ENCODE results near the gene EFEMP1. TPM values are rescaled to one million over a fixed set of nuclear protein-coding genes. Genes with fewer than 3 reads are reported as not detected.
A peak's percentile ranks its signal among the peaks of the same experiment; 100 is the strongest.

EFEMP1 gene
- total RNA-seq, 1 donor from 2014 or later, result 219 TPM

GRCh38 chr2:55862673-55863390, 60.8 kb downstream of the EFEMP1 start:
- Histone ChIP-seq H3K9me3 (no peaks in the 10 kb centered on the region), H3K27ac (peak overlapping the region; percentile 76), H3K4me1 (peaks cover 27% of the 10 kb centered on the region), H3K27me3 (ENCODE audit: low read depth) (no peaks in the 10 kb centered on the region), H3K4me3 (no peak overlapping the region), H3K36me3 (no peaks in the 10 kb centered on the region)
- intact Hi-C loops (cut with DNase I), result no loop called here
- TF ChIP-seq, protein P1, sequence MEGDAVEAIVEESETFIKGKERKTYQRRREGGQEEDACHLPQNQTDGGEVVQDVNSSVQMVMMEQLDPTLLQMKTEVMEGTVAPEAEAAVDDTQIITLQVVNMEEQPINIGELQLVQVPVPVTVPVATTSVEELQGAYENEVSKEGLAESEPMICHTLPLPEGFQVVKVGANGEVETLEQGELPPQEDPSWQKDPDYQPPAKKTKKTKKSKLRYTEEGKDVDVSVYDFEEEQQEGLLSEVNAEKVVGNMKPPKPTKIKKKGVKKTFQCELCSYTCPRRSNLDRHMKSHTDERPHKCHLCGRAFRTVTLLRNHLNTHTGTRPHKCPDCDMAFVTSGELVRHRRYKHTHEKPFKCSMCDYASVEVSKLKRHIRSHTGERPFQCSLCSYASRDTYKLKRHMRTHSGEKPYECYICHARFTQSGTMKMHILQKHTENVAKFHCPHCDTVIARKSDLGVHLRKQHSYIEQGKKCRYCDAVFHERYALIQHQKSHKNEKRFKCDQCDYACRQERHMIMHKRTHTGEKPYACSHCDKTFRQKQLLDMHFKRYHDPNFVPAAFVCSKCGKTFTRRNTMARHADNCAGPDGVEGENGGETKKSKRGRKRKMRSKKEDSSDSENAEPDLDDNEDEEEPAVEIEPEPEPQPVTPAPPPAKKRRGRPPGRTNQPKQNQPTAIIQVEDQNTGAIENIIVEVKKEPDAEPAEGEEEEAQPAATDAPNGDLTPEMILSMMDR (IDR thresholded peaks at IDR 0.05), result no peak
- DNase-seq, result no peak
- ATAC-seq, result peak; percentile 91 to 97

DNA sequence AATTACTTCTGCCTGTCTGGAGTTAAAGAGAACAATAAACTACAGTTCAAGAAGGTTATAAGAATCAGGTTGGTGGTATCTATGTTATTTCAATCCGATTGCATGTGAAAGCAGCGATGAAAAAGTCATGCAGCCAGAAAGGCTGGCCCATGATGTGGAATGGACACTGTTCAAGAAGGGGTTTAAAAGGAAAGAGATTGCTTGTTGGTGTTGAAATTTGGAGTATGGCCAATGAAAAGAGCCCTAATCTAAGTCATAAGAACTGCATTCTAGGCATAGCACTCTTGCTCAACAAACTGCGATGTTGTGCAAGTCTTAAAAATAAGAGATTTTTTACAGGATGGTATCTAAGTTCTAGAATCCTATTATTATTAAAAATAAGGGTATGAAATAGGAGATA, 61.3 kb downstream of the EFEMP1 start:
- Histone ChIP-seq H3K4me1 (peaks cover 27% of the 10 kb centered on the region), H3K36me3 (no peaks in the 10 kb centered on the region), H3K27ac (peak overlapping the region; percentile 76), H3K4me3 (no peak overlapping the region), H3K9me3 (no peaks in the 10 kb centered on the region), H3K27me3 (ENCODE audit: low read depth) (no peaks in the 10 kb centered on the region)
- intact Hi-C loops (cut with DNase I), result no loop called here
- ATAC-seq, result peak; percentile 89 to 91
- DNase-seq, result no peak
- TF ChIP-seq, protein P1 (IDR thresholded peaks at IDR 0.05), result no peak

DNA sequence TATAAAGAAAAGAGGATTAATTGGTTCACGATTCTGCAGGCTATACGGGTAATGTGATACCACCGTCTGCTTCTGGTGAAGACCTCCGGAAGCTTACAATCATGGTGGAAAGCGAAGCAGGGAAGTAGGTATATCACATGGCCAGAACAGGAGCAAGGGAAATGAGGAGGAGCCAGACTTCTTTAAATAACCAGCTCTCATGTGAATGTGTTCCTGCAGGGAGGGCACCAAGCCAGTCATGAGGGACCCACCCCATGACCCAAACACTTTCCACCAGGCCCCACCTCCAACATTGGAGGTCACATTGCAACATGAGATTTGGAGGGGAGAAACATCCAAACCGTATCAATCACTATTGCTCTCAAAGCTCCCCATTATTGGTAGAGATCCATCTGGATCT, 61.8 kb downstream of the EFEMP1 start:
- Histone ChIP-seq H3K4me1 (peaks cover 27% of the 10 kb centered on the region), H3K9me3 (no peaks in the 10 kb centered on the region), H3K27ac (peak overlapping the region; percentile 76), H3K4me3 (no peak overlapping the region), H3K27me3 (ENCODE audit: low read depth) (no peaks in the 10 kb centered on the region), H3K36me3 (no peaks in the 10 kb centered on the region)
- ATAC-seq (peak in 1 of 2 donors; percentile 4), DNase-seq (no peak)
- TF ChIP-seq, protein P1 (IDR thresholded peaks at IDR 0.05), result no peak
- intact Hi-C loops (cut with DNase I), result no loop called here

DNA sequence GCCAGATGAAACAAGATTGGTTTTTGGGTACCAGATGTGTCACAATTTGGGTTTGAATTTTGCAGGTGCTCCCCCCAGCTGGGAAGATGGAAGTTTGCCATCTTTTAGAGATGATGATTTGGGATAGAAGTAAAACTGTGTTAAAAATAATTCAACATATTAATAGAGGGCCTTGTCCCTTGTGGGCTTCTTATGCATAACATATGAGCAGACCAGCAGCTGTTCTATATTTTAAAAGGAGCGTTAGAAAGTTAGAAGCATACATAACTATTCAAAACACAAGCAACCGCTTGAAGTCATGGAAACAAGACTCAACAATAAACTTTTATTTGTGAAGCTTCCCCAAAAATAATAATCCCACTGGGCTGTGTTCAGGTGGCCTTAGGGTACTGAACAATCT, 62.8 kb downstream of the EFEMP1 start:
- H3K4me3 ChIP-seq, result no peak overlapping the region
- TF ChIP-seq, protein P1 (IDR thresholded peaks at IDR 0.05), result no peak
- DNase-seq (no peak), ATAC-seq (no peak)
- H3K27me3 ChIP-seq (ENCODE audit: low read depth), result no peaks in the 10 kb centered on the region
- H3K9me3 ChIP-seq, result no peaks in the 10 kb centered on the region
- peaks cover 27% of the 10 kb centered on the region for H3K4me1 ChIP-seq
- no peaks in the 10 kb centered on the region for H3K36me3 ChIP-seq
- intact Hi-C loops (cut with DNase I), result no loop called here
- no peak overlapping the region for H3K27ac ChIP-seq

GRCh38 chr2:55859875-55860274, 63.7 kb downstream of the EFEMP1 start:
- Histone ChIP-seq H3K4me3 (no peak overlapping the region), H3K4me1 (peaks cover 27% of the 10 kb centered on the region), H3K27me3 (ENCODE audit: low read depth) (no peaks in the 10 kb centered on the region), H3K9me3 (no peaks in the 10 kb centered on the region), H3K36me3 (no peaks in the 10 kb centered on the region), H3K27ac (no peak overlapping the region)
- TF ChIP-seq, protein P1 (IDR thresholded peaks at IDR 0.05), result no peak
- no peak for DNase-seq
- ATAC-seq, result no peak
- intact Hi-C loops (cut with DNase I), result no loop called here

Data from lower lobe of right lung (tissue), 2 donors.